Stomach (tissue), 9 donors: Measurements from ENCODE around the gene CAPZB. TPM values are rescaled to one million over a fixed set of nuclear protein-coding genes. Genes with fewer than 3 reads are reported as not detected.
"Not testable (repeated sequence)": the region's sequence is repeated elsewhere in the genome, so short reads cannot be mapped to it uniquely, and the experiment has no call there.

Source experiments
- DNase-seq, 2 donors: peaks; one replicate each; pipeline versions ENCODE4 v3.0.0 to v3.0.0-alpha.2; 2013 to 2019
- H3K27ac ChIP-seq, 5 donors: fragments of 200-600 bp in 4 of 5; sonication (generic) in 4 of 5; one replicate each; pipeline ENCODE4 v1.5.1; 2013 to 2019; ENCODE audit warnings: mild to moderate bottlenecking in 1 of 5, moderate library complexity in 1 of 5
- H3K27me3 ChIP-seq, 3 donors: fragments of 200-600 bp; sonication (generic); one replicate each; pipeline ENCODE4 v1.5.1; 2017 to 2019; ENCODE audit warnings: mixed run types in 1 of 3
- H3K36me3 ChIP-seq, 4 donors: fragments of 200-600 bp; sonication (generic); 1 replicate in 3 of 4; 2 replicates in 1 of 4; pipeline ENCODE4 v1.5.1; 2016 to 2019
- H3K4me1 ChIP-seq, 4 donors: fragments of 200-600 bp; sonication (generic); one replicate each; pipeline ENCODE4 v1.5.1; 2016 to 2019
- H3K4me3 ChIP-seq, 4 donors: fragments of 200-600 bp; sonication (generic) in 3 of 4; one replicate each; pipeline ENCODE4 v1.5.1; 2016 to 2019; ENCODE audit warnings: mild to moderate bottlenecking in 1 of 4
- H3K9me3 ChIP-seq, 4 donors: fragments of 200-600 bp; sonication (generic); one replicate each; pipeline ENCODE4 v1.5.1; 2016 to 2019
- CTCF ChIP-seq, 7 experiments: fragments of 450-650 bp in 4 of 7; fragments of 200-600 bp in 3 of 7; sonication (generic) in 3 of 7; IDR thresholded peaks; one replicate each; pipeline ENCODE4 v1.5.1; 2016 to 2019; ENCODE audit warnings: antibody characterized with exemption in 7 of 7, control low read depth in 2 of 7, mild to moderate bottlenecking in 1 of 7
- EP300 ChIP-seq: sonication (generic); formaldehyde crosslinking; IDR thresholded peaks from one replicate; pipeline ENCODE4 v1.6.1; 2017; ENCODE audit warnings: antibody characterized with exemption
- POLR2A ChIP-seq, 4 donors: fragments of 450-650 bp; IDR thresholded peaks; one replicate each; pipeline ENCODE4 v1.6.1; 2016; ENCODE audit warnings: antibody characterized with exemption in 4 of 4, control low read depth in 2 of 4, mild to moderate bottlenecking in 1 of 4, moderate library complexity in 1 of 4
- POLR2AphosphoS5 ChIP-seq, 3 donors: sonication (generic); formaldehyde crosslinking; IDR thresholded peaks; one replicate each; pipeline ENCODE4 v1.6.1; 2016; ENCODE audit warnings: antibody characterized with exemption in 3 of 3
- whole genome bisulfite sequencing, 5 donors: extraction: QIAGEN DNeasy Blood & Tissue Kit in 3 of 5; methylation state at CpG; one replicate each; pipeline versions ENCODE4 v1.1.5 to v1.1.7; 2013 to 2018; 5-methylcytosine and 5-hydroxymethylcytosine counted together
- intact Hi-C: fragments of 100-400 bp; cut with DNase I; formaldehyde crosslinking; loops from one replicate; pipeline ENCODE4 v1.15.1; 2023; ENCODE audit warnings: low total_unique reads
- polyA plus RNA-seq, 3 donors: library from polyadenylated mRNA; stranded (reverse); fragments of 200-250 nt; gene quantifications; one replicate each; pipeline ENCODE4 v1.2.3, GENCODE V29; 2013
- total RNA-seq, 5 donors: library from RNA; depleted of rRNA; stranded (reverse); fragments of >200 nt; gene quantifications; one replicate each; pipeline versions ENCODE4 v1.1.0 to v1.2.3, GENCODE V29; 2014 to 2016
- donor health status: healthy with polysubstance abuse.
- donor health status: Bipolar disorder and iron deficiency.
- donor health status: healthy.

CAPZB gene
- total and polyA plus RNA-seq, 8 donors, result 84.9 to 345 (median 155) TPM

- Histone ChIP-seq H3K4me1 (peaks cover 7 to 9% (median 8%) of the 10 kb centered on the region in 4 donors), H3K4me3 (no peak overlapping the region), H3K36me3 (no peaks in the 10 kb centered on the region), H3K9me3 (no peaks in the 10 kb centered on the region), H3K27ac (no peak overlapping the region), H3K27me3 (no peaks in the 10 kb centered on the region)
- intact Hi-C loops, result no loop called here
- no peak for TF ChIP-seq EP300
- no peak for TF ChIP-seq POLR2A (IDR thresholded peaks at IDR 0.05)
- TF ChIP-seq POLR2AphosphoS5 (IDR thresholded peaks at IDR 0.05), result no peak
- TF ChIP-seq CTCF (IDR thresholded peaks at IDR 0.05), result no peak
- no peak for DNase-seq
- 37 to 51% (median 45%) methylated on average over 2 of the region's 2 CpGs for WGBS, 5 donors
Measured at GRCh38 chr1:19512545-19512944, 27.2 kb upstream of the CAPZB start.

DNA sequence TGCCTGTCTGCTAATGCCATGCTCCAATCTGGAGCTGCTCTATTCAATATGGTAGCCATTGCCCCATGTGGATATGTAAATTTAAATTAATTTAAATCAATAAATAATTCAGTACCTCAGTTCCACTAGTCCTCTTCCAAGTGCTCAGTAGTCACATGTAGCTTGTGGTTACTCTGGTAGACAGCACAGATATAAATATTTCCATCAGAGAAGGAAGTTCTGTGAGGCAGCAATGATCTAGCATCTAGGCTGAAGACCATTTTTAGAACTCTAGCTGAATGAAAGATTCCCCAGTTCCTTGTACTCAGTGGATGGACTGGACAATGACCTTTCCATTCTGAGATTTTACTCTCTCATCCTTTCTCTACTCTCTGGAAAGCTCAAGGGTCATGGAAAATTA is 25.8 kb upstream of the CAPZB start:
- H3K4me3 ChIP-seq, result no peak overlapping the region
- TF ChIP-seq CTCF (IDR thresholded peaks at IDR 0.05) (no peak), POLR2AphosphoS5 (IDR thresholded peaks at IDR 0.05) (no peak), EP300 (no peak), POLR2A (IDR thresholded peaks at IDR 0.05) (no peak)
- H3K9me3 ChIP-seq, result no peaks in the 10 kb centered on the region
- intact Hi-C loops, result no loop called here
- DNase-seq, result no peak
- peaks cover 7 to 14% (median 10%) of the 10 kb centered on the region in 4 donors for H3K4me1 ChIP-seq
- no peaks in the 10 kb centered on the region for H3K36me3 ChIP-seq
- no peaks in the 10 kb centered on the region for H3K27me3 ChIP-seq
- no peak overlapping the region for H3K27ac ChIP-seq

DNA sequence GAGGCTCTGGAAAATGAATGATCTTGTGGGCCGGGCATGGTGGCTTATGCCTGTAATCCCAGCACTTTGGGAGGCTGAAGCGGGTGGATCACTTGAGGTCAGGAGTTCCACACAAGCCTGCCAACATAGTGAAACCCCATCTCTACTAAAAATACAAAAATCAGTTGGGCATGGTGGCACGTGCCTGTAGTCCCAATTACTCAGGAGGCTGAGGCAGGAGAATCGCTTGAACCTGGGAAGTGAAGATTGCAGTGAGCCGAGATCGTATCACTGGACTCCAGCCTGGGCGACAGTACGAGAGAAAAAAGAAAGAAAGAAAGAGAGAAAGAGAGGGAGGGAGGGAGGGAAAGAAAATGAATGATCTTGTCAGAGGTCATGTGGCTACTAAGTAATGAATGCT is 24.3 kb upstream of the CAPZB start:
- Histone ChIP-seq H3K4me1 (peaks cover 20 to 28% (median 24%) of the 10 kb centered on the region in 4 donors), H3K27ac (peak overlapping the region in 1 of 5 donors; percentile 47)
- intact Hi-C loops, DNase-seq, H3K9me3 ChIP-seq, H3K4me3 ChIP-seq, H3K27me3 ChIP-seq, H3K36me3 ChIP-seq: not testable (repeated sequence)
- WGBS, 5 donors, result 72 to 94% (median 91%) methylated on average over 8 of the region's 8 CpGs

DNA sequence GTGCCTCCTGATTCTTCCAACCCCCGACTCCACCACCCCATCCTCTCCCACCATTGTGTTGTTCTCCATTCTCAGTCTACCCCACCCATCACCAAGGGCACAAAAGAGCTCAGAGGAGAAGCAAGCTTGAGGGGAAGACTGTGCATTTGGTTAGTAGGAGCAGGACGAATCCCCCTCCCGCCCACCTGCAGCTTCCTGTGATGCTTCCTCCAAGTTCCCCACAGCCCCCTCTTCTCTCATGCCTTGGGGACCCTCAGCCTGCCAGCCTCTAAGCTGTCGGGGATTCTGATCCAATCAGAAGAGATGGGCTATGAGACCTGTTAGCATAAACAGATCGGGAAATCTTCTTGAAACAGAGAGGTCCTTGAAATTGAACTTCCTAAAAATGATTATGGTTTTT is 22.2 kb upstream of the CAPZB start:
- no peak for TF ChIP-seq CTCF (IDR thresholded peaks at IDR 0.05)
- TF ChIP-seq POLR2A (IDR thresholded peaks at IDR 0.05), result no peak
- no peak for TF ChIP-seq EP300
- WGBS, 5 donors, result 73 to 91% (median 86%) methylated on average over 5 of the region's 5 CpGs

DNA sequence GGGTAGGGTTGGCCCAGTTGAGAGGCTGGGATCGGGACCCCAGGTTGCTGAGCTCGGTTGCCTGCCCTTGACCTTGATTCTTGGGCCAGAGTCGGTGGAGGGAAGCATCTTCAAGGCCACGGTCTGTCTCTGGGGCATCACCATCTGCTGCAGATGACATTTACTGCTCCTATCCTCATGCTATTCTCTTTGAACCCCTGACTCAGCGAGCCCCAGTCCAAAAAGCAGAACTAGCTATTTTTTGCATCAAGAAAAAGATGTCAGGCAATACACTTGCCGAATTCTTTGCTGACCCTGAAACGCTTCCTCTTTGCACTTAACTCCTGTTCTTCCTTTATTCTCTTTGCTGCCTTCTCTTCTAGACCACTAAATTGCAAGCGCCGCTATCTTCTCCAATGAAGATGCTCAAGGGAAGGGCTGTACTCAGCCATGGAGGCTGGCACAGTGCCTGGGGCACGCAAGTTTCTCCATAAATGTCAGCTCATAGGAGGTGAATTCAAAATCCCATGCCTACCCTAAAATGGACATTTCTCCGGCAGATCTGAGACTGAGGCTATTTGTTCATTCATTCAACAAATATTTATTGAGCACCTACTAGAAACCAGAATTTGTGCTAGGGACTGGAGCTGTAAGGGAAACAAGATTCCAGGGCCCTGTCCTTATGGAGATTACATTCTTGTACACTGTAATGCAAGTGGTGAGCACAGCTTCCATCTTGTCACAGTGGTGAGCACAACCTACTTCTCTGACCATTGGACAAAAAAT is 20.5 kb upstream of the CAPZB start:
- H3K27ac ChIP-seq, result peak overlapping the region; percentile 70 to 85 (median 79)
- WGBS, 5 donors, result 67 to 78% (median 75%) methylated on average over 10 to 11 of the region's 11 CpGs
- intact Hi-C loops, result no loop called here
- H3K4me1 ChIP-seq, result peaks cover 16 to 37% (median 25%) of the 10 kb centered on the region in 4 donors
- no peaks in the 10 kb centered on the region for H3K27me3 ChIP-seq
- H3K9me3 ChIP-seq, result no peaks in the 10 kb centered on the region
- peak in 1 of 2 donors; percentile 36 for DNase-seq
- H3K4me3 ChIP-seq, result no peak overlapping the region
- no peak for TF ChIP-seq EP300
- no peak for TF ChIP-seq POLR2AphosphoS5 (IDR thresholded peaks at IDR 0.05)
- TF ChIP-seq POLR2A (IDR thresholded peaks at IDR 0.05), result no peak
- no peak for TF ChIP-seq CTCF (IDR thresholded peaks at IDR 0.05)
- no peaks in the 10 kb centered on the region for H3K36me3 ChIP-seq

More for the DNA sequence above, 22.2 kb upstream of the CAPZB start:
- H3K4me1 ChIP-seq, result peaks cover 16 to 37% (median 26%) of the 10 kb centered on the region in 4 donors
- no peaks in the 10 kb centered on the region for H3K9me3 ChIP-seq
- no peak for DNase-seq
- intact Hi-C loops, result no loop called here
- no peak overlapping the region for H3K4me3 ChIP-seq
- H3K27me3 ChIP-seq, result no peaks in the 10 kb centered on the region
- H3K27ac ChIP-seq, result peak overlapping the region in 1 of 5 donors; percentile 83
- H3K36me3 ChIP-seq, result no peaks in the 10 kb centered on the region
